HepG2 (cell line): Measurements from ENCODE around the gene MUC13. TPM values are rescaled to one million over a fixed set of nuclear protein-coding genes. Genes with fewer than 3 reads are reported as not detected.

ENCODE experiments used
- ATAC-seq: fragments of 200-7000 bp; cut with Tn5 transposase; 3 replicates; pipeline ENCODE4 v1.9.1; 2020; ENCODE audit warnings: mild to moderate bottlenecking, moderate library complexity
- BruUV-seq: library from RNA; stranded (reverse); fragments of 400-500 nt; replicated peaks from 2 replicates; lab custom pipeline; 2021; lab: Mats Ljungman, UMichigan
- CTCF ChIA-PET: fragments of 300-600 bp; formaldehyde crosslinking; extraction: SDS; loops from one replicate; lab custom pipeline; 2021; ENCODE audit warnings: low total read pairs, inconsistent platforms, low intra/inter-chr PET ratio; lab: Yijun Ruan, JAX
- POLR2A ChIA-PET: fragments of 350-600 bp; sonication (Branson Sonifier 250); formaldehyde crosslinking; loops from one replicate; lab custom pipeline; 2020; ENCODE audit warnings: antibody characterized with exemption, inconsistent platforms; lab: Yijun Ruan, JAX
- DNase-seq: peaks from one replicate; pipeline ENCODE4 v3.0.0-alpha.2; 2015; ENCODE audit warnings: low spot score
- FAIRE-seq: peaks from 3 replicates; lab custom pipeline; 2011; peaks lifted over from hg19 to GRCh38; lab: Jason Lieb, UNC
- H2AFZ ChIP-seq: one replicate; pipeline ENCODE4 v1.6.1; 2011; ENCODE audit warnings: low read length, inconsistent platforms
- H3K27ac ChIP-seq: fragments of 300-600 bp; 3 replicates; pipeline ENCODE4 v1.8.0; 2011; ENCODE audit warnings: mixed run types, mild to moderate bottlenecking, mixed read lengths, low read length, inconsistent platforms; ENCODE audit not compliant: insufficient read depth; ENCODE audit errors: extremely low read length
- H3K27me3 ChIP-seq, 2 experiments: fragments of 200-600 bp in 1 of 2; 2 replicates in 1 of 2; 3 replicates in 1 of 2; pipeline versions ENCODE4 v1.6.0 to v1.8.0; 2011; ENCODE audit warnings: low read length in 2 of 2, mild to moderate bottlenecking in 2 of 2, moderate library complexity in 2 of 2, inconsistent platforms in 1 of 2; ENCODE audit not compliant: insufficient read depth in 2 of 2, control insufficient read depth in 1 of 2
- H3K36me3 ChIP-seq, 2 experiments: fragments of 200-600 bp in 1 of 2; replicated peaks in 1 of 2; 2 replicates in 1 of 2; 3 replicates in 1 of 2; pipeline versions ENCODE4 v1.5.1 to v1.8.0; 2011; ENCODE audit warnings: low read length in 2 of 2, inconsistent platforms in 1 of 2; ENCODE audit not compliant: insufficient read depth in 2 of 2, control insufficient read depth in 1 of 2
- H3K4me1 ChIP-seq: 2 replicates; pipeline ENCODE4 v1.5.1; 2012; ENCODE audit warnings: low read length, inconsistent platforms; ENCODE audit not compliant: insufficient read depth
- H3K4me2 ChIP-seq: 2 replicates; pipeline ENCODE4 v1.6.0; 2011; ENCODE audit warnings: low read depth, low read length, inconsistent platforms
- H3K4me3 ChIP-seq, 3 experiments: fragments of 200-600 bp in 1 of 3; sonication (generic), shearing (Covaris generic) in 1 of 3; replicated peaks in 1 of 3; 2 replicates each; pipeline ENCODE4 v1.5.1; 2011 to 2016; ENCODE audit warnings: low read length in 3 of 3, inconsistent platforms in 2 of 3, low read depth in 2 of 3, mild to moderate bottlenecking in 2 of 3, control low read depth in 1 of 3, mixed read lengths in 1 of 3; ENCODE audit not compliant: insufficient read depth in 1 of 3
- H3K79me2 ChIP-seq: one replicate; pipeline ENCODE4 v1.6.1; 2011; ENCODE audit warnings: low read length, inconsistent platforms; ENCODE audit not compliant: insufficient read depth
- H3K9ac ChIP-seq: 2 replicates; pipeline ENCODE4 v1.6.0; 2011; ENCODE audit warnings: mild to moderate bottlenecking, low read depth, low read length, inconsistent platforms; ENCODE audit not compliant: insufficient read depth
- H3K9me3 ChIP-seq: 2 replicates; pipeline ENCODE4 v1.5.1; 2012; ENCODE audit warnings: mild to moderate bottlenecking, low read length
- H4K20me1 ChIP-seq: 2 replicates; pipeline ENCODE4 v1.6.0; 2011; ENCODE audit warnings: inconsistent platforms, mild to moderate bottlenecking, low read length, moderate library complexity; ENCODE audit not compliant: insufficient read depth
- ATM ChIP-seq: fragments of 450-650 bp; IDR thresholded peaks from 2 replicates; pipeline ENCODE4 v1.7.1; 2017; ENCODE audit warnings: mild to moderate bottlenecking, borderline replicate concordance
- BCL6 ChIP-seq: IDR thresholded peaks from 2 replicates; pipeline ENCODE4 v1.6.1; 2016; ENCODE audit warnings: missing genetic modification reagents, missing compliant biosample characterization
- ERF ChIP-seq: IDR thresholded peaks from 2 replicates; pipeline ENCODE4 v1.6.1; 2018; ENCODE audit warnings: missing biosample characterization, missing genetic modification reagents
- FOXP4 ChIP-seq: sonication (generic); formaldehyde crosslinking; IDR thresholded peaks from 2 replicates; pipeline ENCODE4 v1.4.0; 2020; ENCODE audit warnings: missing genetic modification reagents
- KAT7 ChIP-seq: IDR thresholded peaks from 2 replicates; pipeline ENCODE4 v1.6.1; 2018; ENCODE audit warnings: borderline replicate concordance, missing compliant biosample characterization
- MLLT10 ChIP-seq: sonication (generic); formaldehyde crosslinking; IDR thresholded peaks from 2 replicates; pipeline ENCODE4 v1.4.0; 2020; ENCODE audit warnings: missing genetic modification reagents
- SIX4 ChIP-seq: sonication (generic); formaldehyde crosslinking; IDR thresholded peaks from 2 replicates; pipeline ENCODE4 v1.4.0; 2020; ENCODE audit warnings: missing genetic modification reagents
- SMAD9 ChIP-seq: sonication (generic); formaldehyde crosslinking; IDR thresholded peaks from 2 replicates; pipeline ENCODE4 v1.5.1; 2020; ENCODE audit warnings: mild to moderate bottlenecking, missing genetic modification reagents
- SRF ChIP-seq: IDR thresholded peaks from 2 replicates; pipeline ENCODE4 v1.6.1; 2011; ENCODE audit warnings: mild to moderate bottlenecking, low read depth, low read length, moderate library complexity
- ZFP37 ChIP-seq: sonication (generic); formaldehyde crosslinking; IDR thresholded peaks from 2 replicates; pipeline ENCODE4 v1.4.0; 2020; ENCODE audit warnings: missing genetic modification reagents, borderline replicate concordance
- ZMAT3 ChIP-seq: sonication (generic); formaldehyde crosslinking; conservative IDR thresholded peaks from 2 replicates; pipeline ENCODE4 v1.7.0; 2021; ENCODE audit warnings: missing genetic modification reagents
- ZNF24 ChIP-seq: fragments of 450-650 bp; IDR thresholded peaks from 2 replicates; pipeline ENCODE4 v1.6.1; 2017; ENCODE audit warnings: antibody characterized with exemption, mild to moderate bottlenecking
- ZNF317 ChIP-seq: sonication (generic); formaldehyde crosslinking; IDR thresholded peaks from 2 replicates; pipeline ENCODE4 v1.5.0; 2020; ENCODE audit warnings: mild to moderate bottlenecking, missing genetic modification reagents
- ZNF326 ChIP-seq: sonication (generic); formaldehyde crosslinking; IDR thresholded peaks from 2 replicates; pipeline ENCODE4 v1.4.0; 2020; ENCODE audit warnings: missing genetic modification reagents, borderline replicate concordance
- ZNF350 ChIP-seq: sonication (generic); formaldehyde crosslinking; IDR thresholded peaks from 2 replicates; pipeline ENCODE4 v1.4.0; 2020; ENCODE audit warnings: mild to moderate bottlenecking, low read depth, missing genetic modification reagents, borderline replicate concordance
- ZNF7 ChIP-seq: IDR thresholded peaks from 2 replicates; pipeline ENCODE4 v1.6.1; 2016; ENCODE audit warnings: missing biosample characterization, missing genetic modification reagents
- WGBS: methylation state at CpG from one replicate; pipeline ENCODE4 v1.1.6; 2017; ENCODE audit warnings: low lambda C conversion rate; 5-methylcytosine and 5-hydroxymethylcytosine counted together
- in situ Hi-C: cut with HindIII; loops from 2 replicates; pipeline ENCODE4 v1.10.0; 2017; ENCODE audit warnings: low pct_unique_long_range_greater_than_20kb; ENCODE audit not compliant: extremely low pct_ligation_motif_present
- intact Hi-C: fragments of 100-400 bp; cut with micrococcal nuclease; formaldehyde crosslinking; loops from one replicate; pipeline ENCODE4 v1.10.0; 2022; ENCODE audit not compliant: unreplicated experiment
- polyA plus RNA-seq, 8 experiments: library from polyadenylated mRNA; depleted of rRNA in 3 of 8; stranded (reverse) in 7 of 8; unstranded in 1 of 8; fragments of >200 nt; fragmentation: Illumina TruSeq in 4 of 8; extraction: Trizol in 4 of 8; gene quantifications; 2 replicates each; pipeline versions ENCODE4 v1.2.1 to v1.2.3, GENCODE V29; 2011 to 2016; ENCODE audit warnings: low read depth in 4 of 8, missing spikeins in 1 of 8, mixed read lengths in 1 of 8; ENCODE audit not compliant: insufficient read depth in 1 of 8
- total RNA-seq, 5 experiments: library from RNA; depleted of rRNA; stranded (reverse); fragments of >200 nt; fragmentation: Illumina TruSeq; extraction: Trizol; gene quantifications; 2 replicates each; pipeline ENCODE4 v1.2.3, GENCODE V29; 2016; ENCODE audit warnings: low read depth in 1 of 5
- TF ChIP-seq, protein P1 (sequence below): sonication (generic); formaldehyde crosslinking; IDR thresholded peaks from 2 replicates; pipeline ENCODE4 v1.8.0; 2022; ENCODE audit warnings: missing genetic modification reagents, mild to moderate bottlenecking, moderate library complexity, borderline replicate concordance

MUC13 gene
- total and polyA plus RNA-seq, 2 of the 13 experiments (the other 11 are each of a cell fraction or from before 2014, with no cell fraction given): 0.04 to 1.2 TPM

GRCh38 chr3:124867511-124867910, 67.0 kb downstream of the MUC13 start:
- TF ChIP-seq SRF: no peak
- TF ChIP-seq MLLT10 (CRISPR knock-in tag): no peak
- no peak for TF ChIP-seq KAT7 (CRISPR knock-in tag)
- TF ChIP-seq ZNF7: no peak
- TF ChIP-seq, all 625 proteins: peak for 0
- Histone ChIP-seq H3K4me2 (no peak overlapping the region), H3K27me3 (no peaks in the 10 kb centered on the region), H3K27ac (no peak overlapping the region), H2AFZ (no peak overlapping the region), H4K20me1 (peaks cover 2% of the 10 kb centered on the region; the same call in 1 of the 2 replicates), H3K36me3 (peaks cover 24 to 64% of the 10 kb centered on the region in 2 experiments), H3K4me1 (no peaks in the 10 kb centered on the region), H3K4me3 (no peak overlapping the region), H3K9ac (no peak overlapping the region), H3K9me3 (no peaks in the 10 kb centered on the region), H3K79me2 (peaks cover 12% of the 10 kb centered on the region)
- intact Hi-C loops: no loop called here
- CTCF ChIA-PET: no interaction called here
- WGBS: 100% methylated on average over 3 of the region's 3 CpGs
- FAIRE-seq (no peak), ATAC-seq (no peak), DNase-seq (no peak)
- POLR2A ChIA-PET: no interaction called here
- in situ Hi-C loops: no loop called here
- no TSS peak for BruUV-seq

DNA sequence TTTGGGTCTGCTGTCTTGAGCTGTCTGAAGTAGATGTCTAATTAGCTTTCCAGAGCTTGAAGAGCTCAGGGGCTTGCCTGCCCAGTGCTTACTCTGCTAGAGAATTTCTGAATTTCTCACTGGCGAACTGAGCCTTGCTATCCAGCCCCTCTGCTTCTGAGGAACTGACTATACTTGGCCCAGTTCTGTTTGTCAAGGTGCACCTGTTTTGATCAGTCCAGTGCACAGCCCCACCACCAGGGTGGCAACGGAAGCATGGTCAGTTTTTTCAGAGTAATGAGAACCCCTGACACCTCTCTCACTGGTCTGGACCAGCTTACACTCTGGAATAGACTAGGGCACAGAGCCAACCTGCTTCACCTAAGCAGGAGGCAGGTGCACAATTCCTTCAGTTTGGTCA, 72.5 kb downstream of the MUC13 start:
- Histone ChIP-seq H3K27me3 (no peaks in the 10 kb centered on the region), H3K79me2 (peaks cover 9% of the 10 kb centered on the region), H3K4me3 (no peak overlapping the region), H3K36me3 (peaks cover 21 to 66% of the 10 kb centered on the region in 2 experiments), H3K27ac (no peak overlapping the region), H3K4me2 (no peak overlapping the region), H4K20me1 (no peaks in the 10 kb centered on the region), H2AFZ (no peak overlapping the region), H3K4me1 (no peaks in the 10 kb centered on the region), H3K9me3 (no peaks in the 10 kb centered on the region), H3K9ac (no peak overlapping the region)
- DNase-seq (no peak), ATAC-seq (peak; percentile 62; the same call in 2 of the 3 replicates), FAIRE-seq (no peak)
- no TSS peak for BruUV-seq
- ChIA-PET POLR2A (no interaction called here), CTCF (no interaction called here)
- intact Hi-C loops (no loop called here), in situ Hi-C loops (no loop called here)
- WGBS: no CpG with 5 or more reads among the region's 2 CpGs
- TF ChIP-seq FOXP4 (CRISPR knock-in tag) (no peak), SIX4 (no peak), ZNF24 (no peak), ERF (no peak), ZFP37 (no peak), ATM (no peak), ZNF317 (CRISPR knock-in tag) (no peak), ZNF326 (CRISPR knock-in tag) (no peak), SMAD9 (CRISPR knock-in tag) (no peak), BCL6 (CRISPR knock-in tag) (no peak), ZMAT3 (CRISPR knock-in tag) (no peak), ZNF350 (CRISPR knock-in tag) (no peak)
- TF ChIP-seq, protein P1, sequence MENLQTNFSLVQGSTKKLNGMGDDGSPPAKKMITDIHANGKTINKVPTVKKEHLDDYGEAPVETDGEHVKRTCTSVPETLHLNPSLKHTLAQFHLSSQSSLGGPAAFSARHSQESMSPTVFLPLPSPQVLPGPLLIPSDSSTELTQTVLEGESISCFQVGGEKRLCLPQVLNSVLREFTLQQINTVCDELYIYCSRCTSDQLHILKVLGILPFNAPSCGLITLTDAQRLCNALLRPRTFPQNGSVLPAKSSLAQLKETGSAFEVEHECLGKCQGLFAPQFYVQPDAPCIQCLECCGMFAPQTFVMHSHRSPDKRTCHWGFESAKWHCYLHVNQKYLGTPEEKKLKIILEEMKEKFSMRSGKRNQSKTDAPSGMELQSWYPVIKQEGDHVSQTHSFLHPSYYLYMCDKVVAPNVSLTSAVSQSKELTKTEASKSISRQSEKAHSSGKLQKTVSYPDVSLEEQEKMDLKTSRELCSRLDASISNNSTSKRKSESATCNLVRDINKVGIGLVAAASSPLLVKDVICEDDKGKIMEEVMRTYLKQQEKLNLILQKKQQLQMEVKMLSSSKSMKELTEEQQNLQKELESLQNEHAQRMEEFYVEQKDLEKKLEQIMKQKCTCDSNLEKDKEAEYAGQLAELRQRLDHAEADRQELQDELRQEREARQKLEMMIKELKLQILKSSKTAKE: no peak
